SU-DHL-6 (cell line): ENCODE measurements around the gene DPH1.

Source experiments
- H2AFZ ChIP-seq: fragments of 200-600 bp; sonication (generic); 2 replicates; pipeline ENCODE4 v1.6.1; 2014; ENCODE audit warnings: low read depth, mild to moderate bottlenecking, moderate library complexity, mixed read lengths, antibody characterized with exemption, low read length; ENCODE audit not compliant: severe bottlenecking
- H3F3A ChIP-seq: fragments of 200-600 bp; shearing (Covaris generic); 2 replicates; pipeline ENCODE4 v1.6.0; 2016; ENCODE audit warnings: antibody characterized with exemption, mild to moderate bottlenecking; ENCODE audit not compliant: insufficient read depth
- H3K27ac ChIP-seq: fragments of 200-600 bp; sonication (generic); 2 replicates; pipeline ENCODE4 v1.5.1; 2016; ENCODE audit warnings: low read depth, mild to moderate bottlenecking, low read length, moderate library complexity, mixed read lengths
- H3K27me3 ChIP-seq: fragments of 200-600 bp; sonication (generic), shearing (Covaris generic); 2 replicates; pipeline ENCODE4 v1.6.0; 2014; ENCODE audit warnings: mild to moderate bottlenecking, low read length
- H3K36me3 ChIP-seq: fragments of 200-600 bp; sonication (generic); 2 replicates; pipeline ENCODE4 v1.6.1; 2014; ENCODE audit warnings: mild to moderate bottlenecking, low read length, mixed read lengths
- H3K4me2 ChIP-seq: fragments of 300-600, 200-600 bp; shearing (Covaris generic), sonication (generic); 2 replicates; pipeline ENCODE4 v1.6.0; 2014; ENCODE audit warnings: low read length, low read depth, mild to moderate bottlenecking; ENCODE audit not compliant: poor library complexity, severe bottlenecking
- H3K4me3 ChIP-seq: fragments of 200-600 bp; sonication (generic); 2 replicates; pipeline ENCODE4 v1.5.1; 2014; ENCODE audit warnings: antibody characterized with exemption, low read length, mild to moderate bottlenecking, mixed read lengths; ENCODE audit not compliant: insufficient read depth, poor library complexity, severe bottlenecking
- H3K79me2 ChIP-seq: fragments of 200-600 bp; sonication (generic); 2 replicates; pipeline ENCODE4 v1.6.1; 2014; ENCODE audit warnings: mild to moderate bottlenecking, low read length, moderate library complexity; ENCODE audit not compliant: insufficient read depth
- H3K9ac ChIP-seq: fragments of 200-600 bp; sonication (generic); 2 replicates; pipeline ENCODE4 v1.7.0; 2014; ENCODE audit warnings: mild to moderate bottlenecking, low read length
- H3K9me2 ChIP-seq: fragments of 200-600 bp; sonication (generic); replicated peaks from 2 replicates; pipeline ENCODE4 v1.6.1; 2014; ENCODE audit warnings: low read length; ENCODE audit not compliant: insufficient read depth
- H3K9me3 ChIP-seq: fragments of 200-600 bp; sonication (generic); 2 replicates; pipeline ENCODE4 v1.6.1; 2014; ENCODE audit warnings: low read length, mixed read lengths; ENCODE audit not compliant: insufficient read depth
- H4K20me1 ChIP-seq: fragments of 200-600 bp; sonication (generic); 2 replicates; pipeline ENCODE4 v1.6.1; 2014; ENCODE audit warnings: low read depth, mild to moderate bottlenecking, antibody characterized with exemption, low read length, moderate library complexity, mixed read lengths
- EZH2phosphoT487 ChIP-seq: fragments of 200-600 bp; sonication (generic), shearing (Covaris generic); conservative IDR thresholded peaks from 2 replicates; pipeline ENCODE4 v1.6.1; 2018; ENCODE audit warnings: mild to moderate bottlenecking, antibody characterized with exemption, low read length, moderate library complexity, mixed read lengths
- TF ChIP-seq, protein P1 (sequence below): fragments of 200-600 bp; sonication (generic); IDR thresholded peaks from one replicate; pipeline ENCODE4 v1.5.1; 2017; ENCODE audit warnings: antibody characterized with exemption, mild to moderate bottlenecking, low read length, moderate library complexity; ENCODE audit not compliant: insufficient read depth, poor library complexity, severe bottlenecking

Gene DPH1

DNA sequence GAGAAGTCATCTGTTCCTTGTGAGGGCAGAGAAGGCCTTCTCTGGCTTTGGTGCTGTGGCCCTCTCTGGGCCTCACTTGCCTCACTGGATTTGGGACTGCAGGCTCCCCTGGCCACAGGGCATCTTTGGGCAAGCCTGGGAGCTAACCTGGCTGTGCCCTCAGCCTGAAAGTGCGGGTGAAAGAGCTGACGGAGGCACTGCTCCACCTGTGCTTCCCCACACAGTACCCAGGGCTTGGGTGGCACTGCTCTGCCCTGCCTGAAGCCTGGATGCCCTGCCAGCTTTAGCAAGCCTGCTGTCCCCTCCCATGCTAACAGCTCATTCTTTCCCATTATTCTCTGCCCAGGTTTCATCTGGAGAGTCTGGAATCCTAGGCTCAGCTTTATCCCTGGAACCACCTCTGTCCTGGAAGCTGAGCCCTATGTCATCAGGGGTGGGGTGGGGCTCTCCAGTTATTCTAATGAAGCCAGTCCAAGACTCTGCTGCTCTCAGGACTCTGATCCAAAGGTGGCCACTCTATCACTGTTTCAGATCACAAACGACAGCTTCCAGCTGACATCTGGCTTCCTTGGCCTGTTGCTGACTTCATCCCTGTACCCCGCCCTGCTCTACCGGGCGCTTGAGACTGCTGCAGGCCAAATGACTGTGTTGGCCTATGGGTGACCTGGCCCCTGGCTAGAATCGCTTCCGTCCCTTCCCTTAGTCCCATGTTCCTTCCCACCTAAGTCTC is 54.2 kb downstream of the DPH1 start:
- H3K9me2 ChIP-seq: no peaks in the 10 kb centered on the region
- no peaks in the 10 kb centered on the region for H3K27me3 ChIP-seq
- no peaks in the 10 kb centered on the region for H4K20me1 ChIP-seq
- no peak overlapping the region for H3K27ac ChIP-seq
- no peaks in the 10 kb centered on the region for H3K9me3 ChIP-seq
- no peak overlapping the region for H3K9ac ChIP-seq
- no peaks in the 10 kb centered on the region for H3K36me3 ChIP-seq
- no peak overlapping the region for H3K4me3 ChIP-seq
- TF ChIP-seq EZH2phosphoT487: no peak
- TF ChIP-seq, protein P1, sequence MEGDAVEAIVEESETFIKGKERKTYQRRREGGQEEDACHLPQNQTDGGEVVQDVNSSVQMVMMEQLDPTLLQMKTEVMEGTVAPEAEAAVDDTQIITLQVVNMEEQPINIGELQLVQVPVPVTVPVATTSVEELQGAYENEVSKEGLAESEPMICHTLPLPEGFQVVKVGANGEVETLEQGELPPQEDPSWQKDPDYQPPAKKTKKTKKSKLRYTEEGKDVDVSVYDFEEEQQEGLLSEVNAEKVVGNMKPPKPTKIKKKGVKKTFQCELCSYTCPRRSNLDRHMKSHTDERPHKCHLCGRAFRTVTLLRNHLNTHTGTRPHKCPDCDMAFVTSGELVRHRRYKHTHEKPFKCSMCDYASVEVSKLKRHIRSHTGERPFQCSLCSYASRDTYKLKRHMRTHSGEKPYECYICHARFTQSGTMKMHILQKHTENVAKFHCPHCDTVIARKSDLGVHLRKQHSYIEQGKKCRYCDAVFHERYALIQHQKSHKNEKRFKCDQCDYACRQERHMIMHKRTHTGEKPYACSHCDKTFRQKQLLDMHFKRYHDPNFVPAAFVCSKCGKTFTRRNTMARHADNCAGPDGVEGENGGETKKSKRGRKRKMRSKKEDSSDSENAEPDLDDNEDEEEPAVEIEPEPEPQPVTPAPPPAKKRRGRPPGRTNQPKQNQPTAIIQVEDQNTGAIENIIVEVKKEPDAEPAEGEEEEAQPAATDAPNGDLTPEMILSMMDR: no peak
- H2AFZ ChIP-seq: no peak overlapping the region
- H3K4me2 ChIP-seq: no peak overlapping the region
- H3K79me2 ChIP-seq: no peaks in the 10 kb centered on the region
- no peaks in the 10 kb centered on the region for H3F3A ChIP-seq

DNA sequence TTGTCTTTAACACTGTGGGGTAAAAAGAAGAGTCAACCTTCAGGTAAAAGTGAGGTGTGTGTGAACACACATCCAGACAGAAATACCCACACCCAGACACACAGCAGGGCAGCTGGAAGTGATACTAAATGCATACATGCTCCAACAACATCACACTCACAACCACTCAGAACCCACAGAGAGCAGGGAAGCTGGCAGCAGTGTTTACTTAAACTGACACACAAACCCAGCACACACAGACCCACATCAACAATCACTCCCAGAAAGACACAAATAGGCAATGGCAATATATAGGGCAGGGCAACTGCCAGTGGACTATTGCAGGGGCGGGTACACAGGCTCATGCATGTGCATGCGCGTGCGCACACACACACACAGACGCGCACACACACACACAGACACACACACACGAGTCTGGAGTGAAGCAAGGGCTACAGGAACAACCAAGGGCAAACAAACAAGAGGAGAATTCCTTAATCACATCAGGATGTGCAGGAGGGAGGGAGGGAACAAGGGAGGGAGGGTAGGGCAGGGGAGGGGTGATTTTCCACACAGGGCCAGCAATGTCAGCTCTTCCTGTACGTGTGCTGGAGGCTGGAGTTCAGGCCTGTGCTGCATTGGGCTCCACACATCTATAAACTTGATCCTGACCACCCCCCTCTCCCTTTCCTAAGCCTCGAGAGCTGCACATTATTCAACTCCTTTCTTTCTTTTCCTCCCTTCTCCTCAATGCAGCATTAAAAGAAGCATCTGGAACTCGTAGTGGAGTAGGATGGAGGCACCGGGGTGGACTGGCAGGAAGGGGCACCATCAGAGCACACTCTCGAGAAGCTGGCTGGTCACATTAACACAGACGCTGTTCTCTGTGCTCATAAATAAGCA is 55.1 kb downstream of the DPH1 start:
- Histone ChIP-seq H4K20me1 (no peaks in the 10 kb centered on the region), H3K79me2 (no peaks in the 10 kb centered on the region), H3K9me3 (no peaks in the 10 kb centered on the region), H3K9ac (no peak overlapping the region), H3K4me2 (no peak overlapping the region), H2AFZ (no peak overlapping the region), H3K27me3 (no peaks in the 10 kb centered on the region), H3K4me3 (no peak overlapping the region), H3F3A (no peaks in the 10 kb centered on the region), H3K36me3 (no peaks in the 10 kb centered on the region), H3K27ac (no peak overlapping the region), H3K9me2 (no peaks in the 10 kb centered on the region)
- TF ChIP-seq, protein P1: no peak
- TF ChIP-seq EZH2phosphoT487: no peak

DNA sequence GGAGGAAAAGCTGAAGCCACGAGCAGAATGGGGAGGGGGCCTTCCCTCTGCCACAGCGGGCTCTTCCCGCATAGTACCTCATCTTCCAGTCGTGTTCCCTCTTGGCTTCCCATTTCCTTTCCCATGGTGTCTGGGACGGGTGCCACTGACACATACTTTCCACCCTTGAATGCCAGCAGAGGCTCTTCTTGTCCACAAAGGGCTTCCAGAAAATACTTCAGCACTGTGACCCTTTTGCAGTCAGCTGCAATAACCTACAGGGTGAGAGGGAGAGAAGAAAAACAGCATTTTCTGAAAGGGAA is 55.6 kb downstream of the DPH1 start:
- no peaks in the 10 kb centered on the region for H3K27me3 ChIP-seq
- no peaks in the 10 kb centered on the region for H3K9me3 ChIP-seq
- no peak overlapping the region for H3K27ac ChIP-seq
- no peaks in the 10 kb centered on the region for H4K20me1 ChIP-seq
- no peak overlapping the region for H2AFZ ChIP-seq
- H3K9me2 ChIP-seq: no peaks in the 10 kb centered on the region
- H3K4me2 ChIP-seq: no peak overlapping the region
- H3K9ac ChIP-seq: no peak overlapping the region
- TF ChIP-seq, protein P1: no peak
- TF ChIP-seq EZH2phosphoT487: no peak
- H3K36me3 ChIP-seq: no peaks in the 10 kb centered on the region
- H3K4me3 ChIP-seq: no peak overlapping the region
- no peaks in the 10 kb centered on the region for H3F3A ChIP-seq
- no peaks in the 10 kb centered on the region for H3K79me2 ChIP-seq
